ENCODE data around the gene SLC2A1. TPM values are rescaled to one million over a fixed set of nuclear protein-coding genes. Genes with fewer than 3 reads are reported as not detected.

Gene SLC2A1
- total and polyA plus RNA-seq, 9 of the 15 experiments (the other 6 are each of a cell fraction or from before 2014, with no cell fraction given) = 12.6 to 153 (median 48.0) TPM

DNA sequence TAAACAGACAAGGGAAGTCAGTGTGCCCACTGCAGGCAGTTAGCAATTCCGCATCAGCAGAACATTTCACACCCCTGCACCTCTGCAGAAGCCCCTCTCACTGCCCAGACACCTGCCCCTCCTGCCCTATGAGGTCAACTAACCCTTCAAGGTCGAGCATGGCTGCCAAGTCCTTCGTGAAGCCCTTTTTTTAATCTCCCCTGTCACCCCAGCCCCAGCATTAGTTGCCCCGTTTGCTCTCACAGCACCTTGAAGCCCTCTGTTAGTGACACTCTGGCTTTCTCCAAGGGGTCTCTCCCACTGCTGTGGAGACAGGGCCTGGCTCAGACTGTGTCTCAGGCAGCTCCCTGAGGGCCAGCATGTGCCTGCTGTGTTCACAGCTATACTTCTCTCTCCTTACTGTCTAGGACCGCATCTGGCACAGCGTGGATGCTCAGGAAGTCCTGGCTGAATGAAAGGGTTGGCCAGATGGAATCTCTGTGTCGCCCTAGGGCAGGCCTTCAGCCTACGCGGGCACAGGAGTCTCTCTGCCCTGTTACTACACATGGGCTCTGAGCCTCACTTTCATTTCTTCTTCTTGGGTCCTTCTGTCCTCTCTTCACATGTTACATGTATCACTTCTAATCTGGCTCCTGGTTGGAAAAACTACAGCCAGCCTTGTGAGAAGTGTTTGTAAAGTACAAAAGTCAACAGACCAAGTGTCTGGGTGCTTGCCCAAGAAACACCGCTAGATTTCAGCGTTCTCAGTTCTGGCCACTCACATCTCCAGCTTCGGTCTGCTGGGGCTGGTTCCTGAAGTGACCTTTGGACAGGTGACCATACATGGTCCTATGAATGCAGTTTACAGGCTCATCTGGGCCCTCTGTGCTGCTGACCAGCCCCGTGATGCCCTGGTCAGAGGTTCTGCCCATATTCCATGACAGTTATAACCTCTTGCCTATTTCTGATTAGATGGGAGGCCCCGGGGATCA, 19.7 kb downstream of the SLC2A1 start (continued):
- TF ChIP-seq, protein P1, sequence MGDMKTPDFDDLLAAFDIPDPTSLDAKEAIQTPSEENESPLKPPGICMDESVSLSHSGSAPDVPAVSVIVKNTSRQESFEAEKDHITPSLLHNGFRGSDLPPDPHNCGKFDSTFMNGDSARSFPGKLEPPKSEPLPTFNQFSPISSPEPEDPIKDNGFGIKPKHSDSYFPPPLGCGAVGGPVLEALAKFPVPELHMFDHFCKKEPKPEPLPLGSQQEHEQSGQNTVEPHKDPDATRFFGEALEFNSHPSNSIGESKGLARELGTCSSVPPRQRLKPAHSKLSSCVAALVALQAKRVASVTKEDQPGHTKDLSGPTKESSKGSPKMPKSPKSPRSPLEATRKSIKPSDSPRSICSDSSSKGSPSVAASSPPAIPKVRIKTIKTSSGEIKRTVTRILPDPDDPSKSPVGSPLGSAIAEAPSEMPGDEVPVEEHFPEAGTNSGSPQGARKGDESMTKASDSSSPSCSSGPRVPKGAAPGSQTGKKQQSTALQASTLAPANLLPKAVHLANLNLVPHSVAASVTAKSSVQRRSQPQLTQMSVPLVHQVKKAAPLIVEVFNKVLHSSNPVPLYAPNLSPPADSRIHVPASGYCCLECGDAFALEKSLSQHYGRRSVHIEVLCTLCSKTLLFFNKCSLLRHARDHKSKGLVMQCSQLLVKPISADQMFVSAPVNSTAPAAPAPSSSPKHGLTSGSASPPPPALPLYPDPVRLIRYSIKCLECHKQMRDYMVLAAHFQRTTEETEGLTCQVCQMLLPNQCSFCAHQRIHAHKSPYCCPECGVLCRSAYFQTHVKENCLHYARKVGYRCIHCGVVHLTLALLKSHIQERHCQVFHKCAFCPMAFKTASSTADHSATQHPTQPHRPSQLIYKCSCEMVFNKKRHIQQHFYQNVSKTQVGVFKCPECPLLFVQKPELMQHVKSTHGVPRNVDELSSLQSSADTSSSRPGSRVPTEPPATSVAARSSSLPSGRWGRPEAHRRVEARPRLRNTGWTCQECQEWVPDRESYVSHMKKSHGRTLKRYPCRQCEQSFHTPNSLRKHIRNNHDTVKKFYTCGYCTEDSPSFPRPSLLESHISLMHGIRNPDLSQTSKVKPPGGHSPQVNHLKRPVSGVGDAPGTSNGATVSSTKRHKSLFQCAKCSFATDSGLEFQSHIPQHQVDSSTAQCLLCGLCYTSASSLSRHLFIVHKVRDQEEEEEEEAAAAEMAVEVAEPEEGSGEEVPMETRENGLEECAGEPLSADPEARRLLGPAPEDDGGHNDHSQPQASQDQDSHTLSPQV (IDR thresholded peaks at IDR 0.05) = peak; percentile 46; the same call in 1 of the 2 replicates
- TF ChIP-seq ZKSCAN3 (CRISPR knock-in tag; IDR thresholded peaks at IDR 0.05) = no peak
